ENCODE measurements around the gene NXPH3. TPM values are rescaled to one million over a fixed set of nuclear protein-coding genes. Genes with fewer than 3 reads are reported as not detected.

The NXPH3 gene
- total and polyA plus RNA-seq, 2 experiments from 2014 or later, result 0.77 to 1.2 TPM

- H3K36me3 ChIP-seq (replicated peaks; ENCODE audit: insufficient read depth, low read depth), result no peaks in the 10 kb centered on the region
- 71% methylated on average over 15 of the region's 15 CpGs for WGBS (ENCODE audit: low lambda C conversion rate, missing lambda C conversion rate)
- H4K20me1 ChIP-seq (ENCODE audit: insufficient read depth, poor library complexity, severe bottlenecking), result no peaks in the 10 kb centered on the region
- H3K9me2 ChIP-seq (replicated peaks; ENCODE audit: insufficient read depth), result no peaks in the 10 kb centered on the region
- TF ChIP-seq CTCF (IDR thresholded peaks at IDR 0.05; ENCODE audit: poor library complexity) (no peak), EZH2 (IDR thresholded peaks at IDR 0.05; ENCODE audit: borderline replicate concordance) (no peak), EZH2phosphoT487 (IDR thresholded peaks at IDR 0.05; ENCODE audit: low read depth, severe bottlenecking, unreplicated experiment) (no peak)
- H3K79me2 ChIP-seq, result no peaks in the 10 kb centered on the region
- no peak overlapping the region for H2AFZ ChIP-seq
- H3K9me3 ChIP-seq (ENCODE audit: low read depth), result no peaks in the 10 kb centered on the region
- H3K27me3 ChIP-seq, result no peaks in the 10 kb centered on the region
- H3K4me1 ChIP-seq (ENCODE audit: insufficient read depth), result no peaks in the 10 kb centered on the region
- H3K4me3 ChIP-seq, result no peak overlapping the region
- H3K27ac ChIP-seq, result no peak overlapping the region
- DNase-seq (ENCODE audit: low spot score), result no peak
- H3K4me2 ChIP-seq, result no peak overlapping the region
Observed at GRCh38 chr17:49545806-49546545, 29.7 kb upstream of the NXPH3 start.

GRCh38 chr17:49546546-49547535 is 28.8 kb upstream of the NXPH3 start:
- Histone ChIP-seq H3K4me1 (ENCODE audit: insufficient read depth) (no peaks in the 10 kb centered on the region), H2AFZ (no peak overlapping the region), H3K27ac (no peak overlapping the region), H3K4me3 (no peak overlapping the region), H4K20me1 (ENCODE audit: insufficient read depth, poor library complexity, severe bottlenecking) (no peaks in the 10 kb centered on the region), H3K27me3 (no peaks in the 10 kb centered on the region), H3K9me3 (ENCODE audit: low read depth) (no peaks in the 10 kb centered on the region), H3K4me2 (no peak overlapping the region), H3K9me2 (replicated peaks; ENCODE audit: insufficient read depth) (no peaks in the 10 kb centered on the region), H3K36me3 (replicated peaks; ENCODE audit: insufficient read depth, low read depth) (no peaks in the 10 kb centered on the region), H3K79me2 (no peaks in the 10 kb centered on the region)
- 87% methylated on average over 18 of the region's 18 CpGs for WGBS (ENCODE audit: low lambda C conversion rate, missing lambda C conversion rate)
- DNase-seq (ENCODE audit: low spot score), result peak; percentile 3
- TF ChIP-seq CTCF (IDR thresholded peaks at IDR 0.05; ENCODE audit: poor library complexity) (no peak), EZH2 (IDR thresholded peaks at IDR 0.05; ENCODE audit: borderline replicate concordance) (no peak), EZH2phosphoT487 (IDR thresholded peaks at IDR 0.05; ENCODE audit: low read depth, severe bottlenecking, unreplicated experiment) (no peak)

DNA sequence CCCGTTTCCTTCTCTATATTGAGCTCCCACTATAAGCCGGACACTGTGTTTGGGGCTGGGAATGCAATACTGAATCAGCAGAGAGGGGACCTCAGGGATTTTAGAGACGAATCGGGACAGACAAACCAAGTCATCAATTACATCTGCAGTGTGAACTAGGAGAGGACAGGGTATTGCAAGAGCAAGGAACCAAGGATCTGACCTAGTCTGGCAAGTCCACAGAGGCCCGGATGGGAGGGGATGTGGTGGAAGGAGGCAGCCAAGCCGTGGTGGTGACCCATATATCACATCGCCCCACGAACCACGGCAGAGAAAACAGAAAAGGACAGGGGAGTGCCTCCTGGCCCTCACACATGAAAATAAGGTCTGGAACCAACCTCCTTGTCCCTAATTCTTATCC is 28.1 kb upstream of the NXPH3 start:
- no peaks in the 10 kb centered on the region for H4K20me1 ChIP-seq (ENCODE audit: insufficient read depth, poor library complexity, severe bottlenecking)
- no peak overlapping the region for H3K4me2 ChIP-seq
- H3K4me1 ChIP-seq (ENCODE audit: insufficient read depth), result no peaks in the 10 kb centered on the region
- H3K79me2 ChIP-seq, result no peaks in the 10 kb centered on the region
- no peaks in the 10 kb centered on the region for H3K9me2 ChIP-seq (replicated peaks; ENCODE audit: insufficient read depth)
- no peaks in the 10 kb centered on the region for H3K36me3 ChIP-seq (replicated peaks; ENCODE audit: insufficient read depth, low read depth)
- WGBS (ENCODE audit: low lambda C conversion rate, missing lambda C conversion rate), result 82% methylated on average over 9 of the region's 9 CpGs
- H3K27me3 ChIP-seq, result no peaks in the 10 kb centered on the region
- no peak overlapping the region for H3K27ac ChIP-seq
- TF ChIP-seq EZH2 (IDR thresholded peaks at IDR 0.05; ENCODE audit: borderline replicate concordance) (no peak), EZH2phosphoT487 (IDR thresholded peaks at IDR 0.05; ENCODE audit: low read depth, severe bottlenecking, unreplicated experiment) (no peak), CTCF (IDR thresholded peaks at IDR 0.05; ENCODE audit: poor library complexity) (no peak)
- H3K9me3 ChIP-seq (ENCODE audit: low read depth), result no peaks in the 10 kb centered on the region
- no peak overlapping the region for H2AFZ ChIP-seq
- no peak overlapping the region for H3K4me3 ChIP-seq
- no peak for DNase-seq (ENCODE audit: low spot score)
